GM12873 (cell line): Measurements from ENCODE around the gene NCEH1.

Experiments
- TF ChIP-seq, protein P1 (sequence below): IDR thresholded peaks from 2 replicates; pipeline ENCODE4 v1.5.1; 2012; ENCODE audit warnings: low read depth, mild to moderate bottlenecking, moderate library complexity, low read length, control low read depth; ENCODE audit not compliant: insufficient read depth; ENCODE audit errors: missing control alignments

Gene NCEH1

DNA sequence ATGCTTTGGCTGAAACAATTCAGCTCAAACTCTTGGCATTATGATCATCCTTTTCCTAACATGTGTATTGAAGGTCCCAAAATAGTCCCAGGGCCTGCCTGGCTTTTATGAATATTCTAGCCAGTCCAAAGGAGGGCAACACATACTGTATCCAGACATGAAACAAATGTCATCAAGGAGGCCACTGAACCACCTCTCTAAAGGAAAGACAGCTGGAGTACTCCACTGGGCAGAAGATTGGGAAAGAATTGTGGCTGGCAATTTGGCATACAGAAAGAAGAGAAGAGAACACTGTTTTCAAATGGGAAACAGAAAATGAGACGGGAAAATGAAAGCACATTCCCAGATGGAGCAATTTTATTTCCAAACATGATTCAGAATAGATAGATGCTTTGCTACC is 80.6 kb downstream of the NCEH1 start:
- TF ChIP-seq, protein P1, sequence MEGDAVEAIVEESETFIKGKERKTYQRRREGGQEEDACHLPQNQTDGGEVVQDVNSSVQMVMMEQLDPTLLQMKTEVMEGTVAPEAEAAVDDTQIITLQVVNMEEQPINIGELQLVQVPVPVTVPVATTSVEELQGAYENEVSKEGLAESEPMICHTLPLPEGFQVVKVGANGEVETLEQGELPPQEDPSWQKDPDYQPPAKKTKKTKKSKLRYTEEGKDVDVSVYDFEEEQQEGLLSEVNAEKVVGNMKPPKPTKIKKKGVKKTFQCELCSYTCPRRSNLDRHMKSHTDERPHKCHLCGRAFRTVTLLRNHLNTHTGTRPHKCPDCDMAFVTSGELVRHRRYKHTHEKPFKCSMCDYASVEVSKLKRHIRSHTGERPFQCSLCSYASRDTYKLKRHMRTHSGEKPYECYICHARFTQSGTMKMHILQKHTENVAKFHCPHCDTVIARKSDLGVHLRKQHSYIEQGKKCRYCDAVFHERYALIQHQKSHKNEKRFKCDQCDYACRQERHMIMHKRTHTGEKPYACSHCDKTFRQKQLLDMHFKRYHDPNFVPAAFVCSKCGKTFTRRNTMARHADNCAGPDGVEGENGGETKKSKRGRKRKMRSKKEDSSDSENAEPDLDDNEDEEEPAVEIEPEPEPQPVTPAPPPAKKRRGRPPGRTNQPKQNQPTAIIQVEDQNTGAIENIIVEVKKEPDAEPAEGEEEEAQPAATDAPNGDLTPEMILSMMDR = no peak

DNA sequence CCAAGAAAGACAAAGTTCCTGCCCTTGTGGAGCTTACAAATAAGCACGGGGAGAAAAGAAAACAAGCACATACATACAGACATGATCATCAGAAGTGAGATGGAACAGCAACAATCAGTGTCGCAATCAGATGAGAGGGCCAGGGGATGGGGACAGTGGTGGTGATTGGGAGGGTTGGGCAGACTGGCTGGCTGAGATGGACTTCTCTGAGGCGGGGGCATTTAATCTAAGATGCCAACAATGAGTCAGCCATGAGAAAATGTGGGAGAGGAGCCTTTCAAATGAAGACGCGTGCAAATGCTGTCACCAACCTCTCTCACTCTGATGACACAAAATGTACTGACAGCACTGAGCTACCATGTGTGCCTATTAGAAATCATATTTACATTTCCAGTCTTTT is 81.4 kb downstream of the NCEH1 start:
- TF ChIP-seq, protein P1 = no peak

DNA sequence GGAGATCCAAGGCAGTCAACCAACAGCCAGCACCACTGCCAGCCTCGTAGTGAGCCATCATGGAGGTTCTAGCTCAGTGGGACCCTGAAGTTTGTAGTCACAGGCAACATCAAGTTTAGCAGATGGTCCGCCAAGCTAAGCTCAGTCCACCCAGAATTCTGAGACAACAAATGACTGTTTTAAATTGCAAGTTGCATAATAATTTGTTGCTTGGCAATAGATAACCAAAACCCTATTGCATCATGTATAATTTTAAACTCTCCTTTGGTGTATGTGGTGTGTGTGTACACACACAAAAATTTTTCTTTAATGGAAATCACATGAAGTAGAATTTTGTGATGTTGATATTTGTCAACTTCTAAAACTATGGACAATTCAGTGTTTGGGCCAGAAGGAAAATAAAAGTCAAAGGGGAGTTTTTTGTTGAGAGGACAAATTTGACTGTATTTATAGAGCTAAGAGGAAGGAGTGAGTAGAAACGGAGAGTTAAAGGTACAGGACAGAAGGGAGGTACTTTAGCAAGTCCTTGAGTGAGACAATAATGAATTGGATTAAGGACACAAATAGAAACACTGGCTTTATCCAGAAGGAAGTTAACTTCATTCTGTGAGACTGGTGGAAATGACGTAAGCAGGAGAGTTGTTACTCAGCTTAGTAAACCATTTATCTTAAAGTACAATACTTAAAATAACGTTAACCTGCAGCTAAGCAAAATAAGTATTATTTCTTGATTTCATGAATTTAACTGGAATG is 83.6 kb downstream of the NCEH1 start:
- TF ChIP-seq, protein P1 = no peak

DNA sequence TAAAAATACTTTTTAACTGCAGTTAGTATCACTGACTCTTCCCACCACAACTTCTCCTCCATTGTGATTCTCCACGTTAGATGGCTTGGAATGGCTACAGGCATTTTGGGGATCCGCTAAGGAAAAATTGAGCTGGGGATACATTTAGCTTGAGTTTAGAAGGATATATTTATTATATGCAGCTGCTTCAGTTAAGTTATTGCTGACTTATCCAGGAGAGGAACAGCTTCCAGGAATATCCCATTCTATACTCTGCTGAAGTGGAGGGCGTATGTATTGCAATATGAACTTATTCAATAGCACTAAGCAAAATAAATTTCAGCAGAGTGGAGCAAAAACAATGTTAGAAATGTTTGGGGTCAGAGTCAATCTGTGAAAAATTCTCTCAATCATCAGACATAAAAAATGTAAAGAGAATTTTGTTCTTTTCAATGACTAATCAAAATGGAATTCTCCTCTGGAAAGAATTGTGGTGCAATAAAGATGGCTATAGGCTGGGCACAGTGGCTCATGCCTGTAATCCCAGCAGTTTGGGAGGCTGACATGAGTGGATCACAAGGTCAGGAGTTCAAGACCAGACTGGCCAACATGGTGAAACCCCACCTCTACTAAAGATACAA is 84.7 kb downstream of the NCEH1 start:
- TF ChIP-seq, protein P1 = no peak

DNA sequence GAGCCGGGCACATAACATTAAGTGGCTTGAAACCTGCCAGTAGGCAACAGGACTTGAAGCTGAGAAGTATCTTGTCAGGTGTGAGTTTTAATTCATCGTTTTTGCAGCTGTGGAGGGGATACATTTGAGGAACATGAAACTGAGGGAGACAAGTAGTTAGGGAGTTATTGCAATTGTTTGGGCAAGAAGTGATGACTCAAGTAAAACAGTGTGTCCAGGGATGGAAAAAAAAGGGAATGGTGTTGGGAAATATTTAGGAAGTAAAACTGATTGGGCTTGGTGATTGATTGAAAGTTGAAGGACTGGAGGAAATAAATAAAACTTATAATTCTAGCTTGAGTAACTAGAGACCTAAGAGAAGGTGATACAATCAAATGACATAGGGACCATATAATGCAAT is 85.5 kb downstream of the NCEH1 start:
- TF ChIP-seq, protein P1 = no peak

DNA sequence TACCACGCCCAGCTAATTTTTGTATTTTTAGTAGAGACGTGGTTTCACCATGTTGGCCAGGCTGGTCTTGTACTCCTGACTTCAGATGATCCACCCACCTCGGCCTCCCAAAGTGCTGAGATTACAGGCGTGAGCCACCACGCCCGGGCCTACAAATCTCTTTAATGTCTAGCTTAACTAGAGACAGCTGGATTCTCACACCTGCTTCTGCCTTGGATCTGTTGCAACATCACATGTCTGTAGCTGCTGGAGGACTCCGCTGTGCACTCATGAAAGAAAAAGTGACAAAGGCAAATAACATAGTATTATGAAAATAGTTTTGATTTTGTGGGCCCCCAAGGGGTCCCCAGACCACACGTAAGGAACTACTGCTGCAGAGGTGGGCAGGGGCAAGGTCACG is 85.9 kb downstream of the NCEH1 start:
- TF ChIP-seq, protein P1 = no peak

DNA sequence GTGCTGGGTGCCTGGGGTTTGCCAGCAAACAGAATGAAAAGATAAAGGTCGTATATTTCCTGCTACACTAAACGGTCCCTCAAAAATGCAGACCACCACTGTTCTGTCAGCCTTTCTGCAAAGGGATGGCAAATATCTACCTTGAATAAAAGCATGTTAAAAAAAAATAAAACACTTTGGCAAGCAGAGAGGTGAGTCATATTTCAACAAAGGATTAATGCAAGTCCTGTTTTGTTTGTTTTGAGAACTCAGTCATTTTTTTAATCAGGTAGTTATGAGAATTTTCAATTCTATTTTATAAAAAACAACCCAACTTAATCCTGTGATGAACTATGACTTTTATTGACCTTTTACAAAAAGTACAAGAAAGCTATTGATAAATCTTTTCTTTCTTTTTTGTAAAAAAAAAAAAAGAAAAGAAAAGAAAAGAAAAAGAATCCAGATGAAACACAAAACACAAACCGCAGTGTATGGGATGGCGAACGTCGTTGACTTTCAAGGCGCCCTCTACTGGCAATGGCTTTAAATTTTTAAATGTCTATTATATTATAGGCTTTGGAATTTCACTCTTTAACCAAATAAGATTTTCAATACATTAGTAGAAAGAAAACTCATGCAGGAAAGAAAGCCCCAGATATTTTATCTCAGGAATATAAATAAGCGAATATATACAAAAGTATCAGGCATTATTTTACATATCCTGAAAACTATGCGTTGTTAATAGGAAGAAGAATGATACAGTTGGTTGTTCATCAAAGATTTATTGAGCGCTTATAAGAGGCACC is 87.8 kb downstream of the NCEH1 start:
- TF ChIP-seq, protein P1 = peak; percentile 64
